GM18870 (cell line): ENCODE measurements around the gene ATP7B.
"Not testable (repeated sequence)": the region's sequence is repeated elsewhere in the genome, so short reads cannot be mapped to it uniquely, and the experiment has no call there.

Experiments used
- ATAC-seq: cut with Tn5 transposase; IDR thresholded peaks from one replicate; pipeline ENCODE4 v1.9.1; 2021; ENCODE audit warnings: moderate library complexity; ENCODE audit not compliant: unreplicated experiment

The ATP7B gene

GRCh38 chr13:52006523-52007245, 4.6 kb downstream of the ATP7B start:
- no peak for ATAC-seq

GRCh38 chr13:52005841-52006522, 5.3 kb downstream of the ATP7B start:
- no peak for ATAC-seq

DNA sequence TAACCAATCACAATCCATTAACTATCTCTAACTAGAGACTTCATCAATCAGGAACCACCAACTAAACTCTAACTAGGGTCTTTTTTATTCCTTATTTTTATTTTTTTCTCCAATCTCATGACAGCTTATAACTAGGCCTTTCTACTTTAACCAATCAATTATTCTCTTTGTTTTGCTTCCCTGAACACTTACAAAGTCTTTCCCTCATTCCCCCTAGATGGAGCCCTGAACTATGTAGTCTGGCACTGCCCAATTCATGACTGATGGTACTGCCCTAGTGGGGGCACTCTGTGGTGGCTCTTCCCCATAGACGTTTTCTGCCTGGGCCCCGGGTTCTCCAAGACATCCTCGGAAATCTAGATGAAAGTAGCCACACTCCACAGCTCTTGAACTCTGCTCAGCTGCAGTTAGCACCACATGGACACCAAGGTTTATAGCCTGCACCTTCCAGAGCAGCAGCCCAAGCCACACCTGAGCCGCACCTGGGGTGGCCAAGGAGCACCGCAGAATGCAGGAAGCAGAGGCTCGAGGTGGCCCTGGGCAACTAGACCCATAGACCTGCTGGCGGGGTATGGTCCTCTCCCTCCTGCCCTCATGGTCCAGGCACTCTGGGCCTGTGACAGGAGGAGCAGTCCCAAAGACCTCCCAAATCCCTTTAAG, 6.6 kb downstream of the ATP7B start:
- no peak for ATAC-seq

DNA sequence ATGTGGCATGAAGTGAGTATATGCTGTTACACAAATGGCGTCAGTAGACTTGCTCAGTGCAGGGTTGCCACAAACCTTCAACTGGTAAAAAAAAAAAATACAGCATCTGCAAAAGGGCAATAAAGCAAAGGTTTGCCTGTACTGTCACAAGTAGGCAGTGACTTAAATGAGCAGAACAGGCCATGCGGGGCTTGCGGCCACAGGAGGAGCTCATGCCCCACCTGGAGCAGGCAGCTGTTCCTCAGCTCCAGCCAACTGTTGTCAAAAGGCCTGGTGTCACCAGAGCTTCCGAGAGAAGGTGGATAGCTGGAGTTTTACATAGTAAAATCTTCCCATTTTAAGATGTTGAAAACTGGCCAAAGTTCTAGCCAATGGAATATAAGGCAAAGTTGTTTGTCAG, 7.7 kb downstream of the ATP7B start:
- no peak for ATAC-seq

- no peak for ATAC-seq
These were observed 8.9 kb downstream of the ATP7B start for GRCh38 chr13:52002361-52002760.

DNA sequence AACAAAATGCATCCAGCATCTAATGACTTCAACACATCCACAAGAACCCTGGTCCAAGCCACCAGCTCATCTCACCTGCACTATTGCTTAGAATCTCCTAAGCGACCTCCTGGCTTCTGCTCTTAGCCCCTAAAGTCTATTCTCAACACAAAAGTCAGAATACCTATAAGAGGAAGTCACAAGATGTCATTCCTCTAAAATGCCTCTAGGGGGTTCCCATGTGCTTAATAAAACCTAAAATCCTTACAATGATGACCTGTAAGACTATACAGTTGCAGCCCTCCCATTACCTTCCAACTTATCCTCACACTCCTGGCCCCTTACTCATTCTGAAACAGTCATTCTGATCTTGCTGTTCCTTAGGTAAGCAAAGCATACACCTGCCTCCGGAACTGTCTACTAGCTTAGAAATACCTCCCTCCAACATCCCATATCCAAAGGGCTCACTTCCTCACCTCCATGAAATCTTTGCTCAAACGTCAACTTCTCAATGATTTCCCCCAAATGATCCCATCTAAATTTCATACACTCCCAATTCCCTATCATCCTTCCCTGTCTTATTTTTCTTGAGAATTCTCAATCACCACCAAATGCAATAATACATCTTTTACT, 10.0 kb downstream of the ATP7B start:
- ATAC-seq: peak; percentile 87

GRCh38 chr13:51999921-52000320, 11.3 kb downstream of the ATP7B start:
- ATAC-seq: no peak

DNA sequence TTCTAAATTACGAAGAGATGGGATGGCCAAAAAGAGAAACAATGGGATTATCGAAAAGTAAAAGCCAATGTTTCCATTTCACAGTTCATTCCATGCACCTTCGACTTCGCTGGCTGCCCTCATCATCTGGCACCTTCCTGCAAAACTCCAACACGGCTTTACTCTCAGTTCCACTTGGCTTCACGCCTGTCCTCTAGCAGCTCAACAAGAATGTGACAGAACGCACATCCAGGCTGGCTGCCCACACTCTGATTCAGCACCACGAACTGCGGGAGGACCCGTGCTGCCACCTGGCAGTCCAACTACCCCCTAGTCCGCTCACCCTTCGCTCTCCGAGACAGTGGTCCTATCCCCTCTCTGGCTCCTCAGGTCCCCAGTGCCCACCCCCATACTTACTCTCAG, 11.7 kb downstream of the ATP7B start:
- no peak for ATAC-seq

DNA sequence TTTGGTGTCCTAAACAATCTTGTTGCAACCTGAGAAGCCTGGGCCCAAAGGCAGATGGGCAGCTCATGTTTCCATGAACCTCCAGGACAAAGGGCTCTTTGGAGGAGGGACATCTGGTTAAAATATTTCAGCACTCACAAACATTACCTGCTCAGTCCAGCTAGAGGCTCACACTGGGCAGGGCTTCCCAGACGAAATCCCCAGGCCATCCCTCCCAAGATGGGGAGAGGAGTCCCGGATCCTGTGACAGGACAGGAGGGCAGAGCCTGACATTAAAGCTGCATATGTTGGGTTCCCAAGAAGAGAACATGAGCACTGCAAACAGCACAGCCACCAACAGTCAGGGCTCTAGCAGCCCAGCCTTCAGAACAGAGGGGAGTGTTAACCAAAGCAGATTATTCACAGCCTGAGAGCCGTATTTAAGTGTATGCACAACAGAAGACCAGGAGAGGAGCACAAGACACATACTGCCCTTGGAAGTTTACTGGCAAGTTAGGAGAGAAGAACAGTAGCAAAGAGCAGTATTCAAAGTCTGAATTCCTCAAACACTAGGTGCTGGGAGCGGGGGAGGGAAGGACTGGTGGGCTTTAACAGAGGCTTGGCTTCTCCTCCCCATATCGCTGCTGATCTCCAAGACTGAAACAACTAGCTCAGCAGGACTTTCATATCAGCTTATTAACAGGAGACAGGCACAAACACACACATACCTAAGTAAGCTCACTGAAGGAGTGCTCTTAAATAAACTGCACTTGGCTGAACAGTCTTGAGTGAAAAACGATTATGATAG, 12.3 kb downstream of the ATP7B start:
- ATAC-seq: no peak

DNA sequence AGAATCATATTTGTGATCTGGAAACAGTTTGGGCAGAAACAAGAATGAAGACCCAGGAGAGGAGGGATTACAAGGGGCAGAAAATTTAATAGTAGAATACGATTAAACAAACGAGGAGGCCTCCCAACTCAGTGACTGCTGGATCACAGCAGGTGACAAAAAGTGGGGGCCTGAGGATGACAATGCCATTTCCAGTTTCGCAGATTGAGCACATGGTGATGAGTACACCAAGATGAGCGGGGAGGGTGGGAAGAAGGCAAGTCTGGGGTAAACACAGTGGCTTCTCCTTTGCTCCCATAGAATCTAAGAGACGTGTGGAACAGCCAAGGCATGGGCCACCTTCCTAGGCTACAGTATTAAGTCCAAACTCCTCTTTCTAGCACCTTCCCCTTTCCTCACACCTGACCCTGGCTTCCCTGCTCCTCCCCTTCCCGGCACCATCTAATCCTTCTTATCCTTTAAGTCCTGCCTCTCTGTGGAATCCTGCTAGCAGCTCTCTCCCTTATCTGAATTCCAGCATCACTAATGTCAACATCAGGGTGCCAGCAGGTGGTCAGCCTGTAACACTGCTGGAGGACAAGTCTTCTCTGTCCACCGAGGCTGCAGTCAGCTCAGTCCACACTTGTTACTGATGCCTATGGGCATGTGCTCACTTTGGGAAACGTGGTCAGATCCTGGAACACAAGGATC, 13.5 kb downstream of the ATP7B start:
- no peak for ATAC-seq

GRCh38 chr13:51997186-51997585, 14.1 kb downstream of the ATP7B start:
- ATAC-seq: no peak

DNA sequence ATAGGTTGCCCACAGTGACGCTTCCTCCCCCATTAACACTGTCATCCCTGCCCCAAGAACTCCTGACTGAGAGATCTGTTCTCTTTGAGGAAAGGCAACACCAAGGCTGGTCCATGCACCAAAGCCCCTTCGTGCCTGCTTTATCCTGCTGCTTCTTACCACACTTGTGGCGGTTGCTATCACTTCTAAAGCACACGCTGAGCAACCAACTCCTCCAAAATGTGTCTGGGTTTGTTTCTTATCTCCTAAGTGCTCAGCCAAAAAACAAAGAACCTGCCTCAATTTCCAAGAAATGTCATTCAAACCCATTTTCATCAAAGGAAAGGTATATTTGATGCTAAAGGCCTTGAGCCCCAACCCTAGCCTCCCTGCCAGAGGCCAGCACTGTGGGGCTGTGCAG, 14.6 kb downstream of the ATP7B start:
- no peak for ATAC-seq

DNA sequence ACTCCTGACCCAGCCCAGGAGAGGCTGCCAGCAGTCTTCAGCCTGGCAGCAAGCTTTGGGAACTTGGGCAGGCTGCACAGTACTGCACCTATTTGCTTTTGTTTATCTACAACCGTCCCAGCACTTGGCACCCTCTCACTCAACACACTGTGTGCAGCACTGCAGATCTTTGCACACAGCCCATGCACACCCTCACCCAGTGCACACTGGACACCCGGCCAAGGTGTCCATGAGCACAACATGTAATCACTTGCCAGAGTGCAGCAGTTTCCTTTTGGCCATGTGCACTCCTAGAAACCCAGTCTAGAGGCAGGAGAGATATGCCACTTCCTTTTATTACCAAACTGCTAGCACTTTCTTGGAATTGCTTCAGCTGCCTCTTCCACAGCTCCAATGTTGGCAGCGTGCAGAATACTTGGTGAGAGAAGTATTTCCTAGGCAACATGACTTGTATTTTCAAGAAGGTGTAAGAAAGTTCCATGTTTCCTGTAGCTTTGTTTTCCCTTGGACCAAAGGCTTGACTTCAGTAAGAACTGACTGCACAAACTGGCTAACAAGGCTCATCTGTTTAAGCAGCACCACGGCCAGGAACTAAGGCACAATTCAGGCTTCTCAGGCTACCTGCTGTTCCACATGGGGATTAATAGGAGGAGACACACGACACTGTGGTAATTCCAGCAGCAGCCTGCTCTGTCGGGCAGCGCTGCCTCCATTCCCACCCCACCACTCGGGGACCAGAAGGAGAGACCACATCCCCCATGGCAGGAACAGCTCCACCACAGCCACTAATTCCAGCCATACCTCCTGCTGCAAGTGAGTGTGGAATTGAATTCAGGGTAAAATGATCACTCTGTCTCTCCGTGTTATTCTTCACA, 15.3 kb downstream of the ATP7B start:
- no peak for ATAC-seq

GRCh38 chr13:51993713-51994112, 17.5 kb downstream of the ATP7B start:
- no peak for ATAC-seq

DNA sequence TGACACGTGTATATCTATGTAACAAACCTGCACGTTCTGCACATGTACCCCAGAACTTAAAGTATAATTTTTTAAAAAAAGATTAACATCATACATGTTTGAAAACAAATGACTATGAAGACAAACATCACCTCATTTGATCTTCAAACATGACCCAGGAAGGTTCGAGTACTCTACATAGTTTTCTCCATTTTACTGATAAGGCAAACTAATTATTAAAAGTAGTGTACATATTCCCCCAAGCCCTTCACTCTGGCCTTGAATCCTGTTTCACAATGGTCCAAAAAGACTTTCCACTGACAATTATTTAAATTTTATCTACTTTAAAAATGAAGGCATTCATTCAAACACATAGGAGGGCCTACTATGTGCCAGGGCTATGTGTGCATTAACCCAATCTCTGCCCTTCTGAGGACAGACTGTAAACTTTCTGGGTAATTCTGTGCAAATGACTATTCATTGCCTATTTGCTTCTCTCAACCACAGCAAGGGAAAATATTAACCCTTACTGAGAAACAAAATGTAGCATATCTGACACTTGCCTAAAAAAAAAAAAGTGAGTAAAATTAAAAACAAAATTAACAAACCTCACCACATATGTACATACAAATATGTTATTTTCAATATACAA, 22.1 kb downstream of the ATP7B start:
- no peak for ATAC-seq

GRCh38 chr13:51984904-51985303, 26.3 kb downstream of the ATP7B start:
- ATAC-seq: not testable (repeated sequence)

GRCh38 chr13:51983292-51983691, 28.0 kb downstream of the ATP7B start:
- ATAC-seq: not testable (repeated sequence)

DNA sequence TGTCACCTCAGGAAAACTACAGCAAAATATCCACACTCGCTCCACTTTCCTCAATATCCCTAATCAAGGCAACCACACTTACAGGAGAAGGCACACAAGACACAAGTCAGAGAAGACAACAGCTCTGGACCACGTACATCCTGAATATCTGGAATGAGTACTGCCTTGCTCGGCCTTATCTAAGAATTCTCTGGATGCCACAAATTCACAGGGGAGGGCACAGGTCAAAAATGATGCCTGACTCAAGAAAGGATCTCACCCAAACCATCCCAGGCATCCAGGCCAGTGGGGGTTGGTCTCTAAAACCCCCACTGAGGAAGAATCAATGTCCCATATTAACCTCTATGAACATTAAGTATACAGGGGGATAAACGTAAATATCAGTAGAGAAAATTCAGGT, 29.9 kb downstream of the ATP7B start:
- no peak for ATAC-seq

DNA sequence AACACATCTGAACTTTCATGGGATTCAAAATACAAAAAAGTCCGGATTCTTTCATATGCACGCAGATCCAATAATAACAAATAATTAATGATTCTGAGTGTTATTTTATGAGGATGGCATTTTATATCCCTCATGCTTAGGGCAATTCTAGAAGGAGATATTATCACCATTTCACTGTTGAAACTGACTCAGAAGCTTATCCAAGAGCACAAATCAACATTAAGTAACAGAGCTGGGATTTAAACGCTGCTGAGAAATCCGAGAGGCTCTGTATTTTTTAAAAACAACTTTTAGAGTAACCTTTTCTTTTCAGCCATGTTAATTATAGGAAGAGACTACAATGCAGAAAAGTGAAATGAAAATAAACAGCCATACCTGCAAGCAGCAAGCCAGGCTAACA, 30.3 kb downstream of the ATP7B start:
- no peak for ATAC-seq
